MM.1S (cell line): ENCODE data around the gene ZC3H12C.

Experiments used
- DNase-seq: peaks from one replicate; pipeline ENCODE4 v3.0.0-alpha.2; 2015
- H2AFZ ChIP-seq: fragments of 300-600 bp; sonication (generic); 2 replicates; pipeline ENCODE4 v1.6.0; 2016; ENCODE audit warnings: antibody characterized with exemption, low read length
- H3F3A ChIP-seq: fragments of 300-600 bp; sonication (generic); 2 replicates; pipeline ENCODE4 v1.6.1; 2016; ENCODE audit warnings: mild to moderate bottlenecking, antibody characterized with exemption, low read length, moderate library complexity, mixed read lengths; ENCODE audit not compliant: insufficient read depth
- H3K27ac ChIP-seq: fragments of 300-600 bp; sonication (generic); 2 replicates; pipeline ENCODE4 v1.5.1; 2016; ENCODE audit warnings: mild to moderate bottlenecking, low read length
- H3K27me3 ChIP-seq: fragments of 300-600 bp; sonication (generic); replicated peaks from 2 replicates; pipeline ENCODE4 v1.6.0; 2016; ENCODE audit warnings: low read length; ENCODE audit not compliant: insufficient read depth
- H3K36me3 ChIP-seq: fragments of 300-600 bp; sonication (generic); replicated peaks from 2 replicates; pipeline ENCODE4 v1.6.1; 2016; ENCODE audit warnings: mild to moderate bottlenecking, low read length, mixed read lengths; ENCODE audit not compliant: insufficient read depth
- H3K4me1 ChIP-seq: fragments of 300-600 bp; sonication (generic); 2 replicates; pipeline ENCODE4 v1.6.1; 2016; ENCODE audit warnings: low read length, mixed read lengths
- H3K4me2 ChIP-seq: fragments of 300-600 bp; sonication (generic); 2 replicates; pipeline ENCODE4 v1.6.0; 2016; ENCODE audit warnings: low read depth, low read length
- H3K4me3 ChIP-seq: fragments of 300-600 bp; sonication (generic); 2 replicates; pipeline ENCODE4 v1.5.1; 2016; ENCODE audit warnings: low read length, mixed read lengths
- H3K79me2 ChIP-seq: fragments of 300-600 bp; sonication (generic); 2 replicates; pipeline ENCODE4 v1.6.1; 2016; ENCODE audit warnings: mixed run types, low read length, mixed read lengths
- H3K9ac ChIP-seq: fragments of 300-600 bp; sonication (generic); 2 replicates; pipeline ENCODE4 v1.6.1; 2016; ENCODE audit warnings: low read length, mixed read lengths
- H3K9me2 ChIP-seq: fragments of 300-600 bp; sonication (generic); replicated peaks from 2 replicates; pipeline ENCODE4 v1.6.1; 2016; ENCODE audit warnings: mild to moderate bottlenecking, low read length, mixed read lengths; ENCODE audit not compliant: insufficient read depth
- H3K9me3 ChIP-seq: fragments of 300-600 bp; sonication (generic); replicated peaks from 2 replicates; pipeline ENCODE4 v1.6.1; 2016; ENCODE audit warnings: mild to moderate bottlenecking, low read length, mixed read lengths; ENCODE audit not compliant: insufficient read depth
- H4K20me1 ChIP-seq: fragments of 300-600 bp; sonication (generic); 2 replicates; pipeline ENCODE4 v1.6.1; 2016; ENCODE audit warnings: mild to moderate bottlenecking, low read length, moderate library complexity, mixed read lengths; ENCODE audit not compliant: insufficient read depth
- EZH2 ChIP-seq: fragments of 300-600 bp; sonication (generic); optimal IDR thresholded peaks from 2 replicates; pipeline ENCODE3; 2017; ENCODE audit warnings: low read depth, mild to moderate bottlenecking, antibody characterized with exemption, low read length, mixed read lengths
- EZH2phosphoT487 ChIP-seq: fragments of 300-600 bp; sonication (generic); IDR thresholded peaks from 2 replicates; pipeline ENCODE4 v1.6.1; 2018; ENCODE audit warnings: antibody characterized with exemption, low read length
- TF ChIP-seq, protein P1 (sequence below): fragments of 300-600 bp; sonication (generic); IDR thresholded peaks from 2 replicates; pipeline ENCODE4 v1.5.1; 2016; ENCODE audit warnings: antibody characterized with exemption, low read length, mixed read lengths

The ZC3H12C gene

DNA sequence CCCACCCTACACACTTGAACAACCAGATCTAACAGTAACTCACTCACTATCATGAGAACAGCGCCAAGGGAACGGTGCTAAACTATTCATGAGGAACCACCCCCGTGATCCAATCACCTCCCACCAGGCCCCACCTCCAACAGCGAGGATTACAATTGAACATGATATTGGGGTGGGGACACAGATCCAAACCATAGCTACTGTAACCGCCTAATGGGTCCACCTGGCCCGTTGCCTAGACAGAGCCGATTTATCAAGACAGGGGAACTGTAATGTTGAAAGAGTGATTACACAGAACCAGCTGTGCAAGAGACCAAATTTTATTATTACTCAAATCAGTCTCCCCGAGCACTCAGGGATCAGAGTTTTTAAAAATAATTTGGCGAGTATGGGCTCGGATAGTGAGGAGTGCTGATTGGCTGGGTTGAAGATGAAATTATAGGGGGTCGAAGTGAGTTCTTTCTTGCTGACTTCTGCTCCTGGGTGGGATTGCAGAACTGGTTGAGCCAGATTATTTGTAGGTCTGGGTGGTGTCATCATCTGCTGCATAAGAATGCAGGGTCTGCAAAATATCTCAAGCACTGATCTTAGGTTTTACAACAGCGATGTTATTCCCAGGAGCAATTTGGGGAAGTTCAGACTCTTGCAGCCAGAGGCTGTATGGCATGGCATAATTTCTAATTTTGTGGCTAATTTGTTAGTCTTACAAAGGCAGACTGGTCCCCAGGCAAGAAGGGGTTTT lies 17.9 kb upstream of the ZC3H12C start:
- Histone ChIP-seq H3K36me3 (no peaks in the 10 kb centered on the region), H3K9me3 (no peaks in the 10 kb centered on the region), H3K27me3 (no peaks in the 10 kb centered on the region), H4K20me1 (no peaks in the 10 kb centered on the region), H3K4me3 (no peak overlapping the region), H3K4me1 (no peaks in the 10 kb centered on the region), H3K9ac (no peak overlapping the region), H3K27ac (no peak overlapping the region), H2AFZ (no peak overlapping the region), H3K4me2 (no peak overlapping the region), H3F3A (no peaks in the 10 kb centered on the region), H3K9me2 (no peaks in the 10 kb centered on the region), H3K79me2 (no peaks in the 10 kb centered on the region)
- no peak for TF ChIP-seq EZH2phosphoT487
- no peak for TF ChIP-seq EZH2
- TF ChIP-seq, protein P1, sequence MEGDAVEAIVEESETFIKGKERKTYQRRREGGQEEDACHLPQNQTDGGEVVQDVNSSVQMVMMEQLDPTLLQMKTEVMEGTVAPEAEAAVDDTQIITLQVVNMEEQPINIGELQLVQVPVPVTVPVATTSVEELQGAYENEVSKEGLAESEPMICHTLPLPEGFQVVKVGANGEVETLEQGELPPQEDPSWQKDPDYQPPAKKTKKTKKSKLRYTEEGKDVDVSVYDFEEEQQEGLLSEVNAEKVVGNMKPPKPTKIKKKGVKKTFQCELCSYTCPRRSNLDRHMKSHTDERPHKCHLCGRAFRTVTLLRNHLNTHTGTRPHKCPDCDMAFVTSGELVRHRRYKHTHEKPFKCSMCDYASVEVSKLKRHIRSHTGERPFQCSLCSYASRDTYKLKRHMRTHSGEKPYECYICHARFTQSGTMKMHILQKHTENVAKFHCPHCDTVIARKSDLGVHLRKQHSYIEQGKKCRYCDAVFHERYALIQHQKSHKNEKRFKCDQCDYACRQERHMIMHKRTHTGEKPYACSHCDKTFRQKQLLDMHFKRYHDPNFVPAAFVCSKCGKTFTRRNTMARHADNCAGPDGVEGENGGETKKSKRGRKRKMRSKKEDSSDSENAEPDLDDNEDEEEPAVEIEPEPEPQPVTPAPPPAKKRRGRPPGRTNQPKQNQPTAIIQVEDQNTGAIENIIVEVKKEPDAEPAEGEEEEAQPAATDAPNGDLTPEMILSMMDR: no peak
- no peak for DNase-seq

DNA sequence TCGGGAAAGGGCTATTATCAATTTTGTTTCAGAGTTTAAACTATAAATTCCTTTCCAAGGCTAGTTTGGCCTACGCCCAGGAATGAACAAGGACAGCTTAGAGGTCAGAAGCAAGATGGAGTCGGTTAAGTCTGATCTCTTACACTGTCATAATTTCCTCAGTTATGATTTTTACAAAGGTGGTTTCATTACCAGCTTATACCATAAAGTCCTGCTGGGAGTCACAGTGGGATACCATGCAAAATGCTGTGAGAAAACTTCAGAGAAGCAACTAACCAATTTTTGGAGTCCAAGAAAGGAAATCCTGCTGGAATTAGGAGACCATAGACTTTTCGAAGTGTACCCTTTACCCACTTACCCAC lies 17.4 kb upstream of the ZC3H12C start:
- H3K9me3 ChIP-seq: no peaks in the 10 kb centered on the region
- no peaks in the 10 kb centered on the region for H3K36me3 ChIP-seq
- H3K9me2 ChIP-seq: no peaks in the 10 kb centered on the region
- TF ChIP-seq EZH2 (no peak), EZH2phosphoT487 (no peak)
- TF ChIP-seq, protein P1: no peak
- no peak overlapping the region for H3K9ac ChIP-seq
- H3K4me2 ChIP-seq: no peak overlapping the region
- no peak overlapping the region for H3K27ac ChIP-seq
- DNase-seq: no peak
- no peaks in the 10 kb centered on the region for H3K4me1 ChIP-seq
- H3K4me3 ChIP-seq: no peak overlapping the region
- no peaks in the 10 kb centered on the region for H3K79me2 ChIP-seq
- no peaks in the 10 kb centered on the region for H3F3A ChIP-seq
- H4K20me1 ChIP-seq: no peaks in the 10 kb centered on the region
- no peak overlapping the region for H2AFZ ChIP-seq
- no peaks in the 10 kb centered on the region for H3K27me3 ChIP-seq

DNA sequence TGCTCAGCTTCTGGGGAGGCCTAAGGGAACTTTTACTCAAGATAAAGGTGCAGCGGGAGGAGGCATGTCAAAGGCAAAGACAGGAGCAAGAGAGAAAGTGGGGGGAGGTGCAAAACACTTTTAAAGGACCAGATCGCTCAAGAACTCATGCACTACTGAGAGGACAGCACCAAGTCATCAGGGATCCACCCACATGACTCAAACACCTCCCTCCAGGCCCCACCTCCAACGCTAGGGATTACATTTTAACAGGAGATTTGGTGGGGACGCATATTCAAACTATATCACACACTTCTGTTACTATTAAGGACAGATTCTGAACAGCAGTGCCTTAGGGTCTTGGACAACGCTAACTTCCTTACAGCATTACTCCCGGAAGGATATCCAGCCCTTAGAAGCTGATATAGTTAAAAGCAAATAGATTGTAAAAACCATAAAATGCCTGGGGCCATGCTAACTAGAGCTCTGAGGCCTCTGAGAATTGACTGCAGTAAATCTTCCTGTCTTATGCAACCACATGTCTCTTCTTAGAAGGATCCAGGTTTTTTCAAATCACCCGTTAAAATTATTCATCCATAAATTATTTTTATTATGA lies 16.7 kb upstream of the ZC3H12C start:
- Histone ChIP-seq H2AFZ (no peak overlapping the region), H3K4me1 (no peaks in the 10 kb centered on the region), H3K79me2 (no peaks in the 10 kb centered on the region), H3K4me3 (no peak overlapping the region), H3K27me3 (no peaks in the 10 kb centered on the region), H3K36me3 (no peaks in the 10 kb centered on the region), H3K9ac (no peak overlapping the region), H3K27ac (no peak overlapping the region), H4K20me1 (no peaks in the 10 kb centered on the region), H3K4me2 (no peak overlapping the region), H3K9me3 (no peaks in the 10 kb centered on the region), H3F3A (no peaks in the 10 kb centered on the region), H3K9me2 (no peaks in the 10 kb centered on the region)
- TF ChIP-seq EZH2: no peak
- TF ChIP-seq EZH2phosphoT487: no peak
- TF ChIP-seq, protein P1: no peak
- no peak for DNase-seq
